SK-N-SH treated with all-trans-retinoic acid at 6 μM for 48 hours (cell line): Measurements from ENCODE around the gene ULK4.

ENCODE experiments used
- GLIS3 ChIP-seq: fragments of 250-450 bp; sonication (Bioruptor Pico); IDR thresholded peaks from 2 replicates; pipeline ENCODE4 v1.5.0; 2020; ENCODE audit warnings: mild to moderate bottlenecking, moderate library complexity
- RARB ChIP-seq: fragments of 250-450 bp; sonication (Bioruptor Pico); IDR thresholded peaks from 2 replicates; pipeline ENCODE4 v1.8.0; 2021; ENCODE audit warnings: mild to moderate bottlenecking, moderate library complexity
- TCF4 ChIP-seq: fragments of 250-450 bp; sonication (Bioruptor Pico); IDR thresholded peaks from 2 replicates; pipeline ENCODE4 v1.8.0; 2021; ENCODE audit warnings: mild to moderate bottlenecking, moderate library complexity, borderline replicate concordance
- ZNF70 ChIP-seq: fragments of 450-650 bp; formaldehyde crosslinking; IDR thresholded peaks from 2 replicates; pipeline ENCODE4 v1.5.0; 2020; ENCODE audit warnings: mild to moderate bottlenecking, moderate library complexity
- TF ChIP-seq, protein P1 (sequence below): fragments of 250-450 bp; sonication (Bioruptor Pico); IDR thresholded peaks from 2 replicates; pipeline ENCODE4 v1.5.1; 2020; ENCODE audit warnings: low read depth, mild to moderate bottlenecking, moderate library complexity
- TF ChIP-seq, protein P2 (sequence below): fragments of 250-450 bp; sonication (Bioruptor Pico); IDR thresholded peaks from 2 replicates; pipeline ENCODE4 v1.8.0; 2020; ENCODE audit warnings: mild to moderate bottlenecking, moderate library complexity, borderline replicate concordance

DNA sequence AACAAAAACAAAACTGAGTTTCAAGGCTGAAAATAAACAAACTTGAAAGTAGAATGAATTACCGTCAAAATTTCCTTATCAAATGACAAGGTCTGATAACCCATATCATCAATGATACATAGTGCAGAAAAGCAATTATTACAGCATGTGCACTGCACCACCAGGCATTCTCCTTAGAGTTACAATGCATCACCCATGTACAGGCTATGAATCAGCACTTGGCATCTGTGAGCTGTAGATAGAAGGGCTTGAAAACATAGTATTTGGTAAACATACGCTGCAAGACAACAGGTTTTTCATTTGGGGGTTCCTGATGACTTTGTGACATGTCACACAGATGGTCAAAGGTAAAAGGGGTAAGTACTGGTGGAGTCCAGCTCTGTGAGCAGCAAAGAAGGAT is 497.5 kb downstream of the ULK4 start:
- no peak for TF ChIP-seq GLIS3 (CRISPR knock-in tag)
- TF ChIP-seq, protein P1, sequence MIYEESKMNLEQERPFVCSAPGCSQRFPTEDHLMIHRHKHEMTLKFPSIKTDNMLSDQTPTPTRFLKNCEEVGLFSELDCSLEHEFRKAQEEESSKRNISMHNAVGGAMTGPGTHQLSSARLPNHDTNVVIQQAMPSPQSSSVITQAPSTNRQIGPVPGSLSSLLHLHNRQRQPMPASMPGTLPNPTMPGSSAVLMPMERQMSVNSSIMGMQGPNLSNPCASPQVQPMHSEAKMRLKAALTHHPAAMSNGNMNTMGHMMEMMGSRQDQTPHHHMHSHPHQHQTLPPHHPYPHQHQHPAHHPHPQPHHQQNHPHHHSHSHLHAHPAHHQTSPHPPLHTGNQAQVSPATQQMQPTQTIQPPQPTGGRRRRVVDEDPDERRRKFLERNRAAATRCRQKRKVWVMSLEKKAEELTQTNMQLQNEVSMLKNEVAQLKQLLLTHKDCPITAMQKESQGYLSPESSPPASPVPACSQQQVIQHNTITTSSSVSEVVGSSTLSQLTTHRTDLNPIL (CRISPR knock-in tag) = no peak
- no peak for TF ChIP-seq RARB (CRISPR knock-in tag)
- TF ChIP-seq ZNF70 = no peak
- TF ChIP-seq, protein P2, sequence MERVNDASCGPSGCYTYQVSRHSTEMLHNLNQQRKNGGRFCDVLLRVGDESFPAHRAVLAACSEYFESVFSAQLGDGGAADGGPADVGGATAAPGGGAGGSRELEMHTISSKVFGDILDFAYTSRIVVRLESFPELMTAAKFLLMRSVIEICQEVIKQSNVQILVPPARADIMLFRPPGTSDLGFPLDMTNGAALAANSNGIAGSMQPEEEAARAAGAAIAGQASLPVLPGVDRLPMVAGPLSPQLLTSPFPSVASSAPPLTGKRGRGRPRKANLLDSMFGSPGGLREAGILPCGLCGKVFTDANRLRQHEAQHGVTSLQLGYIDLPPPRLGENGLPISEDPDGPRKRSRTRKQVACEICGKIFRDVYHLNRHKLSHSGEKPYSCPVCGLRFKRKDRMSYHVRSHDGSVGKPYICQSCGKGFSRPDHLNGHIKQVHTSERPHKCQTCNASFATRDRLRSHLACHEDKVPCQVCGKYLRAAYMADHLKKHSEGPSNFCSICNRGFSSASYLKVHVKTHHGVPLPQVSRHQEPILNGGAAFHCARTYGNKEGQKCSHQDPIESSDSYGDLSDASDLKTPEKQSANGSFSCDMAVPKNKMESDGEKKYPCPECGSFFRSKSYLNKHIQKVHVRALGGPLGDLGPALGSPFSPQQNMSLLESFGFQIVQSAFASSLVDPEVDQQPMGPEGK = no peak
- no peak for TF ChIP-seq TCF4 (CRISPR knock-in tag)
